ENCODE measurements around the gene SLC29A3.
"Not testable (repeated sequence)": the region's sequence is repeated elsewhere in the genome, so short reads cannot be mapped to it uniquely, and the experiment has no call there.

Gene SLC29A3

DNA sequence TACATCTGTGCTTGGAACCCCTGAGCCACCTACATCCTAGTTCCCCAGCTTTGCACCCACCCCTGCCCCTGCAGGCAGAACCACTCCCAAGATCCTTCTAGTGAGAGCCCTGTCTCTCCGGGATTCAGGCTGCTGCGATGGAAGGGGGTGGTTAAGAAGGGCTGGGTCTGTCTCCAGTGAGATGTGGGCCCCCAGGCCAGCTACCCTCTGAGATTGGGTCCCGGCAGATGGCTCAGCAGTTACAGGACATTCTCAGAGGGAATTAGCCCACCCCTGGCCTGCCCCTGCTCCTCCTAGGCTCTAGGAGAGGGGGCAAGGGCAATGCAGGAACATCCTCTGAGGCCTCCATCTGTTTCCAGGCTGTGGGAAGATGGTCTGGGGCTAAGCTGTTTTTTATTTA, 27.7 kb downstream of the SLC29A3 start:
- no peak for DNase-seq (ENCODE audit: low read depth in 2 of 2)

DNA sequence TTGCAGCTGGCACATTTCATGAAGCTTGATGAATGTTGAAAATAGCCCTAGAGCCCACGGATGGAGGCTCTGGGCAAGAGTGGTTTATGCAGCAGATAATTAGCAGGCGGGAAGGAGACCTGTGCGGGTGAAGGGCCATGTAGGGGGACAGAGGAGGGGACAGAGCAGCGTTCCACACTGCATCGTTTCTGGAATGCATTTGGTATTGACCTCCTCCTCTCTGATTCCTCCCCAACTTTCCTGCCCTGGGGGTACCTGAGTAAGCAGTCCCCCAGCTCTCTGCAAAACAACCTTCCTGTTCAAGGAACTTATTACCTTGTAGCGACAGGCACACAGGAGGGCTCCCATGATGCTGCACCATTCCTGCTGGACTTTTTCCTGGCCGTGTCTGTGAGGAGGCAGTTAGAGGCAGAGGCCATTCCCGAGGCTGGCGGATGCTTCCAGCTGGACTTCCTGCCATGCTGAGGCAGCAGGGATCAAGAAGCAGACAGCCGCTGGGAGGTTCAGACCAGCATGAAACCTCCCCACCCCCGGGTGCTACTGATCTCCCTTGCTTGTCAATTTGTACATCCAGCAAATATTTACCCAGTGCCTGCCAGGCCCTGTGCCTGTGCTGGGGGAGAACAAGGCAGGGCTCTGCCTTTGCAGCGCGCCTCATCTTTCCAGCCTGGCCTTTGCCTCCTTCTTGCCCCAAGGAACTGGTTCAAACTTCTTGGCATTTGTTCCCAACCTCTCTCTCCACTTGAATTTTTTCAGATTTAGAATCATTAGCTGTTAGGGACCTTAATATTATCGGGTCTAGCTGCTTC, 28.7 kb downstream of the SLC29A3 start:
- no peak for DNase-seq (ENCODE audit: low read depth in 2 of 2)

DNA sequence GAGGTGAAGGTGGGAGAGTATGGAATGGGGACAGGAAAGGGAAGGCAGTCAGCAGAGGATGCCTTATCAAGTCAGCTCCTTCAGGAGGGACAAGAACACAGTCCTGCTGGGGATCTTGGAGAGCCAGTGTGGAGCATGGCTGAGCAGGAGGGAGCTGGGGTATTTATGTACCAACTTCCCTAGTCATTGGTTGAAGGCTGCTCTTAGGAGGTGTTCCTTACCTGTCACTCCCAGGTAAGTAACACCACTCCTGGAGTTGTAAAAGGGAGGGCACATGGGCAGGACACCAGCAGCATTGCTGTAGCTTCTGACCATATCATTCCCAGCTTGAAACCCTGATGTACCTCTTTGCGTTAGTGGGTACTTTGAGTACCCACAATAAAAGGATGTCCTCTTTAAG, 29.8 kb downstream of the SLC29A3 start:
- DNase-seq (ENCODE audit: low read depth in 2 of 2), result no peak

DNA sequence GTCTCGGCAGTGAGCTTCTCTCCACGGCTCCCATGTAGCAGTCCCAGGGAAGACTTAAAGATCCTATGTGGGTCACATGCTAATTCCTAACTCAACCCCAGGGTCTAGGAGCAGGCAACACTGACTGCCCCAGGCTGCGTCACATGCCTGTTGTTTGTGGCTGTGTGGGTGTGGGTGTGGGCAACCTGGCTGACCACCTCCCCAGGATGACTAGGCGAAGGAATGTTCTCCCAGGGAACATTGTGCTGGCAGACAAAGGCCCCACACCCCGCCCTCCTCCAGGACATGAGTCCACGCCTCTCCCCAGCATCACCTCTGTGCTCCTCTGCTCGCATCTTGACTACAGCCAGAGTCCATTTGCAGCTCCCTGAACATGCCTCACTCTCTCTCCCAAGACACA, 30.3 kb downstream of the SLC29A3 start:
- no peak for DNase-seq (ENCODE audit: low read depth in 2 of 2)

DNA sequence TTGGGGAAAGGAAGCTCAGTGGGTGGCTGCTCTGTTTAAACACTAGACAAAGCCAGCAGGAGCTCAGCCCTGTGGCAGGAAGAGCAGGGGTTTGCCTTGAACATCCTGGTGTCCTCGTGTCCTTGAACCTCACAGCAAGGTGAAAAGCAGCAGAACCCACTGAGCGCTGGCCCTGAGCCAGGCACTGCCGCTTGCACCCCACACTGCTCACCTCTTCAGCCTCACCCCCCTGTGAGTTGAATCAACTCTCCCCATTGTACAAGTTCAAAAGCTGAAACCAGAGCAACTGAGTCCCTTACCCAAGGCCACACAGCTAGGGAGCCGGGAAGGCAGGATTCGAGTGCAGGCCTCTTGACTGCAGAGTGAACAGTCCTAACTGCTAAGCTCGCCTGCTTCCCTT, 32.0 kb downstream of the SLC29A3 start:
- DNase-seq (ENCODE audit: low read depth in 2 of 2), result no peak

DNA sequence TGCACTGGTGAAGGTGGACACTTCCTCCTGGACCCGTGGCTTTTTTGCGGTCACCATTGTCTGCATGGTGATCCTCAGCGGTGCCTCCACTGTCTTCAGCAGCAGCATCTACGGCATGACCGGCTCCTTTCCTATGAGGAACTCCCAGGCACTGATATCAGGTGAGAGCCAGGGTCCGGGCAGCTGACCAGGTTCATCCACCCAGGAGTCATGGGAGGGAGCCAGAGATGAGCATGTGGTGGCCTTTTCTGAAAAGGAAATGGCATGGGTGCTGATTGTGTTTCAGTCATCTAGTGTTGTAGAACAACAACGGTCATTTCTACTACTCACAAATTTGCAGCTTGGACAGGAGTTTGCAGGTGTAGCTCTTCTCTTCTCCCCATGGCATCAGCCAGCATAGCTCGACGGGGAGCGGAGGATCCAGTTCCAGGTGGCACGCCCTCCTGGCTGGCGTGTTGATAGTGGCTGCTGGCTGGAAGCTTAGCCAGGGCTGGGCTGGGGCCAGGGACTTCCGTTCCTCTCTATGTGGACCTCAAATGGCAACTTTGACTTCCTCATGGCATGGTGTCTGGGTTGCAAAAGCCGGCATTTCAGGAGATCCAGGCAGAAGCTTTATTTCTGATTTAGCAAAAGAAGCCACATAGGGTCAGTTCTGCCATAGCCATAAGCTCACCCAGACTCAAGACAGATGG, 32.7 kb downstream of the SLC29A3 start:
- no peak for DNase-seq (ENCODE audit: low read depth in 2 of 2)

DNA sequence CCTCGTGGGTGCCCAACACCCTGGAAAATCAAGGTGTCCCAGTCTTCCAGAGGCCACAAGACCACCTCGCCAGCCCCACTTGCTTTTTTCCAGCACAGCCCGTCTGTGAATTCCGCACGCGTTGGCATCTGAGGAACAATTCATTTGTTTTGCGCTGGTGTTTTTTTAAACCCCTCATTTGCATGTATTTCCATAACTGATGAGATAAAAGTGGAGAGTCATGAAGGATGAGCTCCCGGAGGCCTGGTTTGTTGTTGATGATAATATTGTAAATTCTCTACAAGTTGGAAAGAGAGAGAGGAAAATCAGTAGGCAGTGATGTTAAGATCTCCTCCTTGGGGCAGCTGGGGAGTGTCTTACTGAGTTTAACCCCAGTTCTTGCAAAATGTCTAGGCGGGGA, 34.6 kb downstream of the SLC29A3 start:
- no peak for DNase-seq (ENCODE audit: low read depth in 2 of 2)

DNA sequence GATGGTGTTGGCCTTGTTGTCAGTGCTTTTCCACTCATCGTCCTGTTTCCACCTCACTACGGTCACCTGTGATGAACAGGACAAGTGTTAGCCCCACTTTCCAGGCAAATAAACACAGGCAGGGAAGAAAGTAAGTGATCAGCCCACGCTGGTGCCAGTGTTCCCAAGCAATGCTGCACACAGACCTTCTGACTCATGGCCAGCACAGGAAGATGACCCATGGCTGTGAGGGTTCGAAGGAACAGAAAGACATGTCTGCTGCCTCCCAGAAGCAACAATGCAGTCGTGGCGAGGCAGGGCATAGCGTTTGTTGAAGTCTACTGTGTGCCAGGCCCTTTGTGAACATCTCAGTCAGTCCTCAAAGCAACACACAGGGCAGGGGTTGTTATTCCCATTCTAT, 35.7 kb downstream of the SLC29A3 start:
- no peak for DNase-seq (ENCODE audit: low read depth in 2 of 2)

DNA sequence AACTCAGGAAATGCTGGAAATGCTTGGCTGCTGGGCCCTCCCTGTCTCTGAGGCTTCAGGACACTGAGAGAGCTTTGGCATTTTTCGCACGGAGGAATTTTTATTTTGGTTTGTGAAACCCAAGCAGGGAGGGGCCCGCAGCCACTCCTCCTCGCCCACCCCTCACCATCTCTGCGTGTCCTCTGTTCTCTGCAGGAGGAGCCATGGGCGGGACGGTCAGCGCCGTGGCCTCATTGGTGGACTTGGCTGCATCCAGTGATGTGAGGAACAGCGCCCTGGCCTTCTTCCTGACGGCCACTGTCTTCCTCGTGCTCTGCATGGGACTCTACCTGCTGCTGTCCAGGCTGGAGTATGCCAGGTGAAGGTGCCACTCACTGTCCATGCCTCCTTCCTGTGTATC, 36.8 kb downstream of the SLC29A3 start:
- DNase-seq (ENCODE audit: low read depth in 2 of 2), result no peak

DNA sequence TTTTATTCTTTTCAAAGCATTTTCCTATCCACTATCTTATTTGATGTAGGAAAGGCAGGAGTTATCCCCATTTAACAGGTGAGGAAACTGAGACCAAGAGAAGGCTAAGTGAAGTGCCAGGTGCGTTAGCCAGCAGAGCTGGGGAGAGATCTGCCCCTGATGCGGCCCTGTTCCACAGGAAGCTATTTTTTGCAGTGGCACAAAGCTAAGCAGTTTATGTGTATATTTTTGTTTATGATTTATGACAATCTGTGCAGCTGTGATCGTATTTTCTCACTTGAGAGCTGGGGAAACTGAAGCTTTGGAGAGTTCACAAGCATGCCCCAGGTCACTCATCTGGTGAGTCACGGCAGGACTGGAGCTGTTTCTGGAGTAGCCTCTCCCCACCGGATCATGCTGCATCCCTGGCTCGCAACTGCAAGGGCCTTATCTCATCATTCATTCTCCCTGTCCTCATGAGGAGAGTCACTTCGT, 38.8 kb downstream of the SLC29A3 start:
- DNase-seq (ENCODE audit: low read depth in 2 of 2), result no peak

DNA sequence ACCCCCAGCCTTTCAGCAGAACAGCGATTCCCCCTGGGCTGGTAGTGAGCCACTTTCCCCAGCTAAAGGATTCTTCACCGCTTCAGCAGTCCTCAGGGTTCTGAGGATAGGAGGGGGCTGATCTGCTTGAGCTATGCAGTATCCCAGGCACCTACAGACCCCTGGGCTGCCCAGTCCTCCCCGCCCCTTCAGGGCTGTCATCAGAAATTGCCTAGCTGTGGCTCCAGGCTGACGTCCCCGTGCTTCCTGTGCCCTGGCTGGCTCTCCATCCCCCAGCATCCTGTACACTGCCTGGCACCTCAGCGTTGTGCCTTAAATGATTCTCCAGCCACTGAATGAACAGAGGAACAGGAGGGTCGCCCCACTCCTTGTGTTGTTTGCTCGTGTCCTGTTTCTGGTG, 39.2 kb downstream of the SLC29A3 start:
- DNase-seq (ENCODE audit: low read depth in 2 of 2), result no peak

DNA sequence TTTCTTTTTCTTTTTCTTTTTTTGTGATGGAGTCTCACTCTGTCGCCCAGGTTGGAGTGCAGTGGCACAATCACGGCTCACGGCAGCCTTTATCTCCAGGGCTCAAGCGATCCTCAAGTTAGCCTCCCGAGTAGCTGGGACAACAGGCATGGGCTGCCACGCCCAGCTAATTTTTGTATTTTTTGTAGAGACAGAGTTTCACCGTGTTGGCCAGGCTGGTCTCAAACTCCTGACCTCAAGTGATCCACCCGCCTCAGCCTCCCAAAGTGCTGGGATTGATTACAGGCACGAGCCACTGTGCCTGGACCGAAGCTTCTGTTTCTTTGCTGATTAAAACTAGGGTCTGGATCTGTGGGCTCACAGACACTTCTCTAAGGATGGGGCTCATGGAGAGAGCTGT, 39.8 kb downstream of the SLC29A3 start:
- DNase-seq (ENCODE audit: low read depth in 2 of 2), result not testable (repeated sequence)

DNA sequence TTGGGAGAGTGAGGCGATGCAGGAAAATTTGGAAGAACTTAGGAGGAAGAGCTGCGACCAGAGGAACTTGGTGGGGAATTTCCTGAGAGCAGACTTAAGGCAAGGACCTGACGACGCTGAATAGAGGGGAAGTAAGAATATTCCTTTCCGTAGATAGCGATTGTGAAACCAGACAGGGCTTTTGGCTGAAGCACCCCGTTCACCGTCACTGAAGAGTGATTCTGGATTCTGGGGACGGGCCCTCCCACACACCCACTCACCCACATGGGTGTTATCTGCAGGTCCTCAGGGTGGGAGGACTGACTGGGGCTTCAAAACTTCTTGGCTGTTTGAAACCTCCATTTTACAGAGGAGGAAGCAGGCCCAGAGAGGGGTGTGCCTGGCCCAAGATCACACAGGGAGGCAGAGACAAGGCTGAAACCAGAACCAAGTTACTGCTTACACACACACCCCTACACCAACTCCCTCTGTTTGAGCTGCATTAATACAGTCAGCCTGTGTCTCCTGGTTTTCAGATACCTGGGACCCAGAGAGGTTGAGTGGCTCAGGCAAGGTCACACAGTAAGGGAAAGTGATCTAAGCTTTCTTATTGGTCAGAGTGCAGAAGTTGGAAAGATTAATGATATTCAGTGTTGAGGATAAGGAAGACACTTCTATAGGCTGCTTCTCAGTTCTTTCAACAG, 40.4 kb downstream of the SLC29A3 start:
- no peak for DNase-seq (ENCODE audit: low read depth in 2 of 2)

DNA sequence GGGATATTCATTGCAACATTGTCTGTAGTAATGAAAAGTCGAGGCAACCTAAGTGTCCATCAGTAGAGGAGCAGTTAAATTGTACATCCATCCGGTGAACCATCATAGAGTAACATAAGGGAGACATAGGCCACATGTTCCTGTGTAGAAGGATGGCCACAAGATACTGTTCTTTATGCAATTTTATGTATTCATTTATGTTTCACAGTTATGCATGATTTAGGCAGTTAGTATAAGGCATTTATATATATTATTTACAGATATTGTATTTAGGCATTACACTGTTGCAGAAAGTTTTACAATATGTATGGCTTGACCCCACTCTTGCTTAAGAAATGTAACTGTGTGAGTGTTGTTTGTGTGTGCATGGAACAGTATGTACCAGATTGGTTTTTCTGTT, 41.7 kb downstream of the SLC29A3 start:
- DNase-seq (ENCODE audit: low read depth in 2 of 2), result no peak

DNA sequence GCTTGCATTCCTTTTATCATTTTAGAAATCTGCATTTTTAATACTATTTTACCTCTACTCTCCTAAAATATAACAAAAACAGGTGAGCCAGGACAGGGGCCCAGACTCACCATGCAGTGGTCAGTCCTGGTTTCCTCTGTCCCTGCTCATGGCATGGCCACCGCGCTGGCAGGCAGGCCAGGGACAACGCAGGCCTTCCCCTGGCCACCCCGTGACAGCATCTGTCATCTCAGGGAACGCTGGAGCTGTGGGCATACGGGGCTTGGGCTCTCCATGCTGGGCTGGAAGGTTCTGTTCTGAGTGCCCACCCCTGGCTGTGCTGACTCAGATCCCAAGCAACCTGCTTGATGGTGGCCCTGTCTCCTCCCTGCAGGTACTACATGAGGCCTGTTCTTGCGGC, 42.5 kb downstream of the SLC29A3 start:
- DNase-seq (ENCODE audit: low read depth in 2 of 2), result no peak

DNA sequence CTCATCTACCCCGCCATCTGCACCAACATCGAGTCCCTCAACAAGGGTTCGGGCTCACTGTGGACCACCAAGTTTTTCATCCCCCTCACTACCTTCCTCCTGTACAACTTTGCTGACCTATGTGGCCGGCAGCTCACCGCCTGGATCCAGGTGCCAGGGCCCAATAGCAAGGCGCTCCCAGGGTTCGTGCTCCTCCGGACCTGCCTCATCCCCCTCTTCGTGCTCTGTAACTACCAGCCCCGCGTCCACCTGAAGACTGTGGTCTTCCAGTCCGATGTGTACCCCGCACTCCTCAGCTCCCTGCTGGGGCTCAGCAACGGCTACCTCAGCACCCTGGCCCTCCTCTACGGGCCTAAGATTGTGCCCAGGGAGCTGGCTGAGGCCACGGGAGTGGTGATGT, 43.1 kb downstream of the SLC29A3 start:
- no peak for DNase-seq (ENCODE audit: low read depth in 2 of 2)

DNA sequence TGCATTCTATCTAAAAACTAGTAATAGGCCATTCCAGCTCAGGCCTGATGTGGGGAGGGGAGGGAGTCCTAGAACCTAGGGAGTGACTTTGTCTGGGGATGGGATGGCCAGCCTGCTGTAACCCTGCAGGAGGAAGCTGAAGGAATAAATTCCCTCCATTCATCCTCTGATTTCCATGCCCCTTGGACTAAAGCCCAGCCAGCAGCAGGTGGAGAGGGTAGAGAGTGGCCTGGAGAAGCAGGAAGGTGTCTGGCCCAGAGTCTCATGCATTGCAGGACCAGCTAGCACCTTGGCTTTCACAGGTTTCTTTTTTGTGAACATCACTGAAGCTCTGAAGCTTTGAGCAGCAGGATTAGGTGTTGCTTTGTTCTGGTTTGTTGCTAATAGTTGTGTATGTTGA, 44.9 kb downstream of the SLC29A3 start:
- DNase-seq (ENCODE audit: low read depth in 2 of 2), result no peak

DNA sequence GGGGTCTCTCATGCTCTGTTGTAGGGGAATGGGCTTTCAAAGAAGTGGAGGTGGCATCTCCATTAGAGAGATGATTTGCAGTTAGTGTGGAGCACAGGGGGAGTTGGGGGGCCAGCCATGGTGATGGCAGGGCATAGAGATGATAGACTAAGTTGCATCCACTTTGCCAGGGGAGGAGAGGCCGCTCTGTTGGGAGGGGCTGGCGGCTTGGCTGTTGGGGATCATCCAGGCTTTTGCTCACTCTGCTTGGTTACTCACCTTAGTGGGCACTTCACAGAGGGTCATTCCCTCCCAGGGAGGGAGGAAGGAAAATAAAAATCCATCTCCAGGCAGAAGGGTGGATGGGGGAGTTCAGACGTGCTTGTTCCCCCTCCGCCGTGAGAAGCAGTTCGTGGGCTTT, 46.3 kb downstream of the SLC29A3 start:
- no peak for DNase-seq (ENCODE audit: low read depth in 2 of 2)

DNA sequence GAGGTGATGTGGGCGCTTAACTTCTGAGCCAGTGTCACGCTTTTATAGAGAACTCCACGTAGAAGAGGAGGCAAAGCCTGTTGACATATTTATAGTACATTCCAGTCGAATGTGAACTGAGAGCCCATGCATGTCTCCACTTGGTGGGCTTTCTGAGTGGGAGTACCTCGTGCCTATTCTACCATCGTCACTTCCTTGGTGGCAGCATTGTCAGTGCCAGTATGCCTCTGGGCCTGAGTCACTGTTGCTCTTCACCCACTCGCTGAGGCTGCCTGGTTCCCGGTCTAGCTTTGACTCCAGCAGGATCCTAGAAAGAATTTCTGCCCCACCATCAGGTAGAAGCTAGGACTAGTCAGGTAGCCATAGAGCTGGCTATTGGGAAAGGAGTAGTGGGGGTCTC, 47.6 kb downstream of the SLC29A3 start:
- no peak for DNase-seq (ENCODE audit: low read depth in 2 of 2)

DNA sequence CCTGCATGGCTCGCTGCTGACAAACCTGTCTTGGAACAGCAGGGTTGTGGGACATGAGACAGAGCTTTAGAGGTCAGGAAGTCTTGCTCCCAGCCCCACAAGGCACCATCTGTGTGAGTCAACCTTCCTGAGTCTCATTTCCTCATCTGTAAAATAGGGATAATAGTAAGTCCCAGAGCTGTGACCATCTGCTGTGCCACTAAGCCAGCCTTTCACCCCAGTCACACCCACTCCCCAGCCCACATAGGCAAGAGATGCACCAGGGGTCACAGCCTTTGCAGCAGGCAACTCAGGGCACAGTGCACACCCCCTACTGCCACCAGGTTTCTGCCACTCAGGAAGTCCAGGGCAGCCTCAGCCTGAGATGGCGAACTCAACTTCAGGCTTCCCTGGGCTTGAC, 48.2 kb downstream of the SLC29A3 start:
- no peak for DNase-seq (ENCODE audit: low read depth in 2 of 2)

DNA sequence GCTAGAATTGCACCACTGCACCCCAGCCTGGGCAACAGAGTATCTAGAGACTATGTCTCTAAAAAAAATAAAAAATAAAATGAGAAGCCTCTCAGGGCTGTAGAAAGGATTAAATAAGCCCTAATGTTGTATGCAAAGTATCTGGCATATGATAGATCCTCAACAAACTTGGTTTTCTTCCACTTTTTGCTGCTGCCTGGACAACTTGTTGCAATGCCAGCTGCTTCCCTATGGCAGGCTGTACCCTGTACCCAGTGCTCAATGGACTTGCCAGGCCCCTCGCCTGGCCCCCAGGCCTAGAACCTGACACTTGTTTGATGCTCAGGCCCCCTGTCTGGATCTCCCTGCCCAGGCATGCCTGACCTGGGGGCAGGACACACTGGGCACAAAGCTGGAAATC, 49.1 kb downstream of the SLC29A3 start:
- DNase-seq (ENCODE audit: low read depth in 2 of 2), result no peak

DNA sequence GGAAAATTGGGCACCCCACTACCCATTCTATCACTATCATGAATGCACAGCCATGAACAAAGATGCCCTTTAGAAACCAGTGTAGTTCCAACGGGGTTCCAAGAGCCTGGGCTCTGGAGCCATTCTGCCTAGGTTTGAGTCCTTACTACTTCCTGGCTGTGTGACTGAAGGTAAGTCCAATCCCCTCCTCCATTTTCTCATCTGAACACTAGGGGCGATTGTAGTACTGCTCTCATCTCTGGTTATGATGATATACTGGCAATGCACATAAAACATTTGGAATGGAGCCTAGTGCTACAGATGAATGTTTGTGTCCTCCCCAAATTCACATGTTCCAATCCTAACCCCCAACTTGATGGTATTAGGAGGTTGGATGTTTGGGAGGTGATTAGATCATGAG, 49.6 kb downstream of the SLC29A3 start:
- no peak for DNase-seq (ENCODE audit: low read depth in 2 of 2)

DNA sequence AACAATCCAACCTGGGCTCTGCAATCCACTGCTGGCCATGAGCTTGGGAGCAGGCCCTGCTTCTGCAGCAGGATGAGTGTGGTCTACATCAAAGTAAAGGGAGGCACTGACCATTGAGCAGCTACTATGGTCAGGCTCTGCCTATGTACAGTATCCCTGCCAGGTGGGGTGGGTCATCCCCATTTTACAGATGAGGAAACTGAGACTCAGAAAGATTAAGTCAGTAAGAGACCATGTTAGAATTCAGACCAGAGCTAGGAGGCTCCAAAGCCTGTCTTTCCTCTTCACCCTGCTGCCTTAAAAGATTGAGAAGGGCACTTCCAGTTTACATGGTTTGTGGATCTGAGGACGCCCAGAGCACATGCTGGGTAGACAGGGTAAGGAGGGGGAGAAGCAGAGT, 50.5 kb downstream of the SLC29A3 start:
- no peak for DNase-seq (ENCODE audit: low read depth in 2 of 2)

All from stimulated activated CD8-positive, alpha-beta memory T cell treated with anti-CD3 and anti-CD28 coated beads, Interleukin-15, amount 100 ng/mL, for 48 hours (primary cell).